ENCODE data around the gene CS.
A peak's percentile ranks its signal among the peaks of the same experiment; 100 is the strongest.

Gene CS

DNA sequence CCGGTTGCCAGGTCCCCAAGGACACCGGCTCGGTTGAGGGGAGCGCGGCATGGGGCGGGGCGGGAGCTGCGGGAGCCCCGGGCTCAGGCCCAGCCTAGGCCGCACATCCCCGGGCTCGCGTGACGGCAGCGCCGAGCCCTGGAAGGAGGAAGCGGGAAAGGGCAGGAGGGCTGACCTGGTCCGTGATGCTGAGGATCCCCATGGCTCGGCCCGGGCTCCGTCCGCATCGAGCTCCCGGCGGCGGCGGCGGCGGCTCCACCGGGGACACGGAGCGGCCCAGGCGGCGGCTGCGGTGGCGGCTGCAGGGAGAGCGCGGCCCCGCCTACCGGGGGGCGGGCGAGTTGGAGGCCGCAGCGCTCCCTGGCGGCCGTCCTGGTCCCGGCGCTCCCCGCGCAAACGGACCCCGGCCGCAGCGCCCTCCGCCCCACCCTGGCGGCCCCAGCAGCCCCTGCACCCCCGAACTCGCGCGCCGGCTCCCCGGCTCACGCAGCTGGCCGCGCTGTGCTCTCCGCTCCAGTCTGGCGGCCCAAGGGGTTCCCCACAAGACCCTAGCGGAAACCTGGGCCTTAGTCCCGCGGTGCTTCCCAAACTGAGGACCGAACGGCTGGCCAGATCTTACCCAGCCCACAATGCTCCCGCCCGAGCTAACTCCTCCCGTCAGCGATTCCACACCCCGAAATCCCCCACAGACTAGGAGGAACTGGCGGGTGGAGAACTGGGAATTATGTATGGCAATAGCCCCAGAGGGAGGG is 41.9 kb downstream of the CS start, which contains the start of gene ANKRD52:
Gene ANKRD52 (minus strand): TSS at position 317 of the 752 bp plus-strand sequence. CDS start 115 bp downstream, at position 202.
- DNase-seq (ENCODE audit: low read depth), result peak; percentile 85
- TF ChIP-seq, protein P1, sequence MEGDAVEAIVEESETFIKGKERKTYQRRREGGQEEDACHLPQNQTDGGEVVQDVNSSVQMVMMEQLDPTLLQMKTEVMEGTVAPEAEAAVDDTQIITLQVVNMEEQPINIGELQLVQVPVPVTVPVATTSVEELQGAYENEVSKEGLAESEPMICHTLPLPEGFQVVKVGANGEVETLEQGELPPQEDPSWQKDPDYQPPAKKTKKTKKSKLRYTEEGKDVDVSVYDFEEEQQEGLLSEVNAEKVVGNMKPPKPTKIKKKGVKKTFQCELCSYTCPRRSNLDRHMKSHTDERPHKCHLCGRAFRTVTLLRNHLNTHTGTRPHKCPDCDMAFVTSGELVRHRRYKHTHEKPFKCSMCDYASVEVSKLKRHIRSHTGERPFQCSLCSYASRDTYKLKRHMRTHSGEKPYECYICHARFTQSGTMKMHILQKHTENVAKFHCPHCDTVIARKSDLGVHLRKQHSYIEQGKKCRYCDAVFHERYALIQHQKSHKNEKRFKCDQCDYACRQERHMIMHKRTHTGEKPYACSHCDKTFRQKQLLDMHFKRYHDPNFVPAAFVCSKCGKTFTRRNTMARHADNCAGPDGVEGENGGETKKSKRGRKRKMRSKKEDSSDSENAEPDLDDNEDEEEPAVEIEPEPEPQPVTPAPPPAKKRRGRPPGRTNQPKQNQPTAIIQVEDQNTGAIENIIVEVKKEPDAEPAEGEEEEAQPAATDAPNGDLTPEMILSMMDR (IDR thresholded peaks at IDR 0.05; ENCODE audit: low read depth, low read length), result peak; percentile 36
- TF ChIP-seq MYC (IDR thresholded peaks at IDR 0.05; ENCODE audit: low read depth, low read length), result peak; percentile 21; the same call in 1 of the 2 replicates
- TF ChIP-seq, protein P2, sequence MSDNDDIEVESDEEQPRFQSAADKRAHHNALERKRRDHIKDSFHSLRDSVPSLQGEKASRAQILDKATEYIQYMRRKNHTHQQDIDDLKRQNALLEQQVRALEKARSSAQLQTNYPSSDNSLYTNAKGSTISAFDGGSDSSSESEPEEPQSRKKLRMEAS (IDR thresholded peaks at IDR 0.05; ENCODE audit: low read depth, low read length), result peak; percentile 30; the same call in 1 of the 2 replicates
- peak; percentile 13 for TF ChIP-seq POLR2A (IDR thresholded peaks at IDR 0.05; ENCODE audit: extremely low read depth, insufficient read length)
- H3K4me3 ChIP-seq (ENCODE audit: low read depth, low read length), result peak within 1 kb of the TSS; percentile 77

DNA sequence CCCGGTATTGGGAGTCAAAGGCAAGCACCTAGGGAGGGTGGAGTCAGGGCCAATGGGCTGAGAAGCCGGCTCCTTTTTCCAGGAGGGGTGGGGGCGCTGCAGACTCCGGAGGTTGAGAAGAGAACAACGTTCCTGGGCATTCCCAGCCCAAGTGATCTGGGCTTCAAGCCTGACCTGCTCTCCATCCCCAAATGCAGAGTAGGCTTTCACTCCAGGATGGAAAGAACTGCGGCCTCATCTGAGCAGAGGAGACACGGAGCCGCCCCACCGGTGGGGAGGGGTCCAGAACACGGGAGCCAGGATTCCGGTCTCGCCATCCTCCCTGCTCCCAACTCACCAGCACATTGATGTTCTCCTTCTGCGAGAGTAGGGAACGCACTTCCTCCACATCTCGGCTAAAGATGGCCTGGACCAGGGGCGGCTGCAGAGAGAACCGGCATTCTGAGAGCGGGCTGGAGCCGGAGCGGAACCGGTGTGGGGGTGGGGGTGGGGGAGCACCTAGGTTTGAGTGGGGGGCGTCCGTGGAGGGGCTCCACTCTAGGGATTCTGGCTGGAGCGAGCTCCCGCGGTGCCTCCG is 42.6 kb downstream of the CS start:
- DNase-seq (ENCODE audit: low read depth), result no peak
- TF ChIP-seq, protein P1 (IDR thresholded peaks at IDR 0.05; ENCODE audit: low read depth, low read length), result no peak
- TF ChIP-seq MYC (IDR thresholded peaks at IDR 0.05; ENCODE audit: low read depth, low read length) (no peak), POLR2A (IDR thresholded peaks at IDR 0.05; ENCODE audit: extremely low read depth, insufficient read length) (no peak)
- TF ChIP-seq, protein P2 (IDR thresholded peaks at IDR 0.05; ENCODE audit: low read depth, low read length), result no peak
- peak overlapping the region; percentile 76 for H3K4me3 ChIP-seq (ENCODE audit: low read depth, low read length)

DNA sequence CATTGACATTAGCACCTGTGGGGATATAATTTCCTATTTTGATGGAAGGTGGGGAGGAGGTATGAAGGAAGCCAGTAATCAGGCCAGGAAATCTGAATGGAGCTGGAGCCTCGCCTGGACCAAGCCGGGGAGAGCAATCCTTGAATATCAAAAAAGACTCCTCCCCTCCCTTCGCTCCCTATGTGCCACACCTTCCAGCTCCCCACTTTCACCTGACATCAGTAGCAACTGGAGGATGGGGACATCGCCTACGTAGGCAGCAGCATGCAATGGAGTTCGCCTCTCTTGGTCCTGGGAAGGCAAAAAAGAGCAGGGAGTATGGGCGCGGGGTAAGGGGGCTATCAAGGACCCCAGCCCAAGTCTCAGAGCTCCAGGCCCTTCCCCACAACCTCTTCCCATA is 43.1 kb downstream of the CS start:
- TF ChIP-seq, protein P1 (IDR thresholded peaks at IDR 0.05; ENCODE audit: low read depth, low read length), result no peak
- TF ChIP-seq POLR2A (IDR thresholded peaks at IDR 0.05; ENCODE audit: extremely low read depth, insufficient read length), result no peak
- TF ChIP-seq MYC (IDR thresholded peaks at IDR 0.05; ENCODE audit: low read depth, low read length), result no peak
- TF ChIP-seq, protein P2 (IDR thresholded peaks at IDR 0.05; ENCODE audit: low read depth, low read length), result no peak
- DNase-seq (ENCODE audit: low read depth), result no peak
- peak overlapping the region; percentile 76 for H3K4me3 ChIP-seq (ENCODE audit: low read depth, low read length)

DNA sequence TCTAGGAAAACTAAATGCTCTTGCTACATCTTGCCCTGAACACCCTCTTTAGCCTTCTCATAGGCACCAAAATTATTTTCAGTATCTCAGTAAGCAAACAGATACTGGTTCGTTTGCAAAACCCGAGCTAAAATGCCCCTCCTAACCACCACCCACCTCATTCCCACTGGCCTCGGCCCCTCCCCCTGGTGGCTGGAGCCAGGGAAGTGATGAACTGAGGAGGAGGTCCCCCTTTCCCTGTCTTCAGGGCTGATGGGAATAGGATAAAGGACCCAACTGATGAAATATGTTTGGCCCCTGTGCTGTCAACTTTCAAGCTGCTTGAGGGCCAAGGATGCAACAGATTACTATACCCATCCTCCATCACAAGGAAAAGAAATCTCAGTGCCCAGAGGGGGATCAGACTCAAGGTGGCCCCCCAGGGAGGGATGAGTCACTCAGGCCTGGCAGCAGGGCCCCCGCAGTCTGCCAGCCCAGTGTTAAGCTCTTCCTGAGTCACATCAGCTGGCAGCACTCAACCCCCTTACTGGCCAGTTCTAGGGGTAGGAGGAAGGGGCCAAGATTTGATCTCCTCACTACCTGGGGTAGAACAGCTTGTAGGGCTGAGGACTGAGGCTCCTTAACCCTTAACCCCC is 43.7 kb downstream of the CS start:
- H3K4me3 ChIP-seq (ENCODE audit: low read depth, low read length), result no peak overlapping the region
- TF ChIP-seq MYC (IDR thresholded peaks at IDR 0.05; ENCODE audit: low read depth, low read length), result no peak
- TF ChIP-seq, protein P2 (IDR thresholded peaks at IDR 0.05; ENCODE audit: low read depth, low read length), result no peak
- TF ChIP-seq POLR2A (IDR thresholded peaks at IDR 0.05; ENCODE audit: extremely low read depth, insufficient read length), result no peak
- TF ChIP-seq, protein P1 (IDR thresholded peaks at IDR 0.05; ENCODE audit: low read depth, low read length), result no peak
- peak; percentile 42 for DNase-seq (ENCODE audit: low read depth)

DNA sequence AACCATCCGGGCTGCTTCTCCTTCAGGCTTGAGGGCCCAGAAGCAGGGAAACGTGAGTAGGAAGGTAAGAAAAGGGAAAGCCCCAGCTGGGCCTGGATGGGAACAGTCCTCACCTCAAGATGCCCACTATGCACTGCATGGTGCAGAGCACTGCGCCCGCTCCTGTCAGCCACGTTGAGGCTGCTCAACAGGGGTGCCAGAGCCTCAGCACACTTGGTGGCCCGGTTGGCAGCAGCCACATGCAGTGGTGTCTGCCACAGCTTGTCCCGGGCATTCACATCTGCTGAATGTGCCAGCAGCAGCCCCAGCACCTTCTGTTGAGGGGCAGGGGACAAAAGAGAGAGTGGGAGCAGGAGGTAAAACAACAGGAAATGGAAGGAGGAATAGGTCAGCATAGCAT is 44.5 kb downstream of the CS start:
- DNase-seq (ENCODE audit: low read depth), result no peak
- no peak overlapping the region for H3K4me3 ChIP-seq (ENCODE audit: low read depth, low read length)
- TF ChIP-seq, protein P1 (IDR thresholded peaks at IDR 0.05; ENCODE audit: low read depth, low read length), result no peak
- TF ChIP-seq MYC (IDR thresholded peaks at IDR 0.05; ENCODE audit: low read depth, low read length), result no peak
- no peak for TF ChIP-seq POLR2A (IDR thresholded peaks at IDR 0.05; ENCODE audit: extremely low read depth, insufficient read length)
- TF ChIP-seq, protein P2 (IDR thresholded peaks at IDR 0.05; ENCODE audit: low read depth, low read length), result no peak

Measured in NB4 (cell line).